SJCRH30 (cell line): ENCODE measurements around the gene SMG6. TPM values are rescaled to one million over a fixed set of nuclear protein-coding genes. Genes with fewer than 3 reads are reported as not detected.
A peak's percentile ranks its signal among the peaks of the same experiment; 100 is the strongest.
"Not testable (repeated sequence)": the region's sequence is repeated elsewhere in the genome, so short reads cannot be mapped to it uniquely, and the experiment has no call there.

Source experiments
- DNase-seq, 2 experiments: peaks; one replicate each; pipeline ENCODE4 v3.0.0-alpha.2; 2015 to 2020
- H3K27ac ChIP-seq: fragments of 250-450 bp; sonication (Bioruptor Pico); 2 replicates; pipeline ENCODE4 v1.5.1; 2020; ENCODE audit warnings: mild to moderate bottlenecking, moderate library complexity
- H3K27me3 ChIP-seq: fragments of 250-450 bp; sonication (Bioruptor Pico); 2 replicates; pipeline ENCODE4 v1.5.1; 2020; ENCODE audit warnings: mild to moderate bottlenecking, moderate library complexity
- H3K36me3 ChIP-seq: fragments of 250-450 bp; sonication (Bioruptor Pico); 2 replicates; pipeline ENCODE4 v1.5.1; 2020; ENCODE audit warnings: mild to moderate bottlenecking, moderate library complexity
- H3K4me1 ChIP-seq: fragments of 250-450 bp; sonication (Bioruptor Pico); 2 replicates; pipeline ENCODE4 v1.5.1; 2020; ENCODE audit warnings: mild to moderate bottlenecking, moderate library complexity
- H3K4me3 ChIP-seq: fragments of 250-450 bp; sonication (Bioruptor Pico); 2 replicates; pipeline ENCODE4 v1.5.1; 2020; ENCODE audit warnings: mild to moderate bottlenecking, moderate library complexity
- H3K9me3 ChIP-seq: fragments of 250-450 bp; sonication (Bioruptor Pico); replicated peaks from 2 replicates; pipeline ENCODE4 v1.5.1; 2020; ENCODE audit warnings: mild to moderate bottlenecking, moderate library complexity
- total RNA-seq: library from RNA; depleted of rRNA; stranded (reverse); fragments of >200 nt; shearing (Covaris generic); gene quantifications from 2 replicates; pipeline ENCODE4 v1.2.3, GENCODE V29; 2014

The SMG6 gene
- total RNA-seq, 1 experiment from 2014 or later, result 13.0 TPM

DNA sequence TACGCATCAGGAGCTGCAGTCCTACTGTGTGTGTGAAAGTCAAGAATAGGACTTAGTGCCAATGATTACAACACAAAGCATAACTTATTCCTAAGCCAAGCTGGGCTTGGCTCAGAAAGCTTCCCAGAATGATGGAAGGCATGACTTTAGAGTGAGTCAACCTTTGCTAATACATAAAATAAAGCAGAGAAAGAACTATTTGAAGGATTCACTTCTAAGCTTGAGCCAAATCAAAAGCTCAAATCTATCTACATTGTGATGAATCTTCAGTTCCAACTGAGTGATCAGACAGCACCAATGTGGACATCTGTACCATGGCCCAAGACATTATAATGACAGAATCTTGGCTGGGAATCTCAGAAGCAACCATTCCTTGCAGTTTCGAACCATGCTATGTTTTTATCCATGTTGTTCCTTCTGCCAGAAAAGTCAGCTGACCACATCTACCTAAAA, 41.4 kb downstream of the SMG6 start:
- no peaks in the 10 kb centered on the region for H3K27me3 ChIP-seq
- no peak overlapping the region for H3K27ac ChIP-seq
- no peaks in the 10 kb centered on the region for H3K36me3 ChIP-seq
- no peaks in the 10 kb centered on the region for H3K9me3 ChIP-seq
- H3K4me1 ChIP-seq, result no peaks in the 10 kb centered on the region
- DNase-seq, result no peak
- no peak overlapping the region for H3K4me3 ChIP-seq

DNA sequence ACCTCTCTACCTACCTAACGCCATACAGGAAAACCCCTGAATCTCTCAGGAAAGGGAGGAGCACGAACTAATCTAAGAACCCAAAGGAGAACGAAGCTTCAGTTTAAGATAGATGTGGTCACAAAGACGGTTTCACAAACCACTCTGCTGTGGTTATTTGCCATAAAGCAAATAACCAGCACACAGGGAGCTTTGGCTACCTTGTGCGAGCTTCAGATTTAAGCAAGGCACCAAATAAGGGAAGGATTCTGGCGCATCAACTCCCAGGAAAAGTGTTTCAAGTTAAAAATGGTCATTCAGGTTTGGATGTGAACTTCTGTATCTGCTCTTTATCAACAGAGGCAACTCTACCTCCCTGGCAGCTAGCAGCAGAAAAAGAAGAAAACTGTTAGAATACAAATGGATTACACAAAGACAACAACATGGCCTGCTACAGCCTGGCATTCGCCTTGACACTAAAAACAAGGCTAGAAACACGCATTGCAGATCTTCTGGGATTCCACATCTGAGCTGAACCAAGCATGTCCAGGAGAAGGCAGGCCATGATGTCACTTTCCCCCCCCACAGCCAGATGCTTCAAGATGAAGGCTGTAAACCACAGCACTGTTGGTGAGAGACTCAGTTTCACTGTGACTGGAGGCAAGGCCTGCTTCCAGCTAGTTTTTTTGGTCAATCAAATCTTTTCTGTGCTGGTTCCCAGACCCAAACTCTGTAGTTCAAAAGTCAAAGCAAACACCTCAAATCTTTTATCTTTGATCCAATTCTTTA, 43.6 kb downstream of the SMG6 start:
- H3K36me3 ChIP-seq, result no peaks in the 10 kb centered on the region
- peak in 1 of 2 experiments; percentile 3 for DNase-seq

DNA sequence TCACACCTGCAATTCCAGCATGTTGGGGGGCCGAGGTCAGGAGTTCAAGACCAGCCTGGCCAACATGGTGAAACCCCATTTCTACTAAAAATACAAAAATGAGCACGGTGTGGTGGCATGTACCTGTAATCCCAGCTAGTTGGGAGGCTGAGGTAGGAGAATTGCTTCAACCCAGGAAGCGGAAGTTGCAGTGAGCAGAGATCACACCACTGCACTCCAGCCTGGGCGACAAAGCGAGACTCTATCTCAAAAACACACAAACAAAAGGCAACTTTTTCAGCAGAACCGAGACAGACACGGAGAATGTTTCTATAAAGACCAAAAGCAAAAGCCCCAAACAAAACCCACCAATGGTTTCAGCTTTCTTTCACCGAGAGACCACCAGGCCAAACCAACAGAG, 44.8 kb downstream of the SMG6 start:
- not testable (repeated sequence) for DNase-seq, H3K4me3 ChIP-seq, H3K27ac ChIP-seq, H3K9me3 ChIP-seq, H3K4me1 ChIP-seq, H3K27me3 ChIP-seq, H3K36me3 ChIP-seq

More for the DNA sequence above, 43.6 kb downstream of the SMG6 start:
- Histone ChIP-seq H3K4me3 (no peak overlapping the region), H3K9me3 (no peaks in the 10 kb centered on the region), H3K27me3 (no peaks in the 10 kb centered on the region), H3K27ac (no peak overlapping the region), H3K4me1 (no peaks in the 10 kb centered on the region)

DNA sequence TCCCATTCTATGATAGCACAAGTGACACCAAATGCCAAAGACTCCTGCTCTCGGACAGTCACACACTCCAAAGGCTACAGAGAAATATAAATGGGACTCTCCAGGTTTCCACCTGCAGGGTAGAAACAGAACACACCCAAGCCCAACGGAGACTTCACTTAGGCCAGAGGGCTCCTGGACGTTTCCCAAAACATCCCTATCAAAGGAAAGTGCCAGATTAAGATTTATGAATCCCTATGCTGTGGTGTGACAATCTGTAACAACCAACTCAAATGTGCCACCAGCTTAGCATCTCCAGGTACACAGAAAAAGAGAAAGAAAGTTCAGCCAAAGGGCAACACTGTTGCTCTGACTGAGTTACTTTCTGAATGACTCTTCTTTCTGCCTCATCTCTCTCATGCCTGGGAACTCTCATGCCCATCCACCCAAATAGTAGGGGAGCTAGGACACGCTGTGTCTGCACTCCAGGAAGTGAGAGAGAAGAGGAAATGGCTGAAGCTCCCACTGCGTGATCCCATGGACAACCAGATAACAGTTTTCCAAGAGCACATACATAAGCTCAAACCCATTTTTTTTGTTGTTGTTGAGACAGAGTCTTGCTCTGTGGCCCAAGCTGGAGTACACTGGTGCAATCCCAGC, 49.7 kb downstream of the SMG6 start:
- no peak overlapping the region for H3K27ac ChIP-seq
- no peak for DNase-seq
- H3K27me3 ChIP-seq, result no peaks in the 10 kb centered on the region
- H3K36me3 ChIP-seq, result no peaks in the 10 kb centered on the region
- H3K4me3 ChIP-seq, result no peak overlapping the region
- no peaks in the 10 kb centered on the region for H3K4me1 ChIP-seq
- no peaks in the 10 kb centered on the region for H3K9me3 ChIP-seq

DNA sequence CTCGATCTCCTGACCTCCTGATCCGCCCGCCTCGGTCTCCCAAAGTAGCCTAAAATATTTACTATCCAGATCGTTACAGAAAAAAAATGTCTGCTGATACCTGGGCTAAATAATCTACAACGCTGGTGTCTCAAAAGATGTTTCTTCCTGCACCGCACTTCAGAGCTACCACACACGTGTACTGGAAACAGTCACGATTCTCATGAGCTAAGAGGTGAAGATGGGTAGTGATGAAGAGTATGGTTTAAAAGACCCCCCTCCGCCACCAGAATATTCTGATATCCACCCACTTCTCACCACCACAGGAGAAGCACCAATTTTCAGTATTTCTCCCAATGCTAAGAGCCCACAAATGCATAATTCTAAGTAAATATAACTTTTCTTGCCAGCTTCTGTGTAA, 50.2 kb downstream of the SMG6 start:
- no peaks in the 10 kb centered on the region for H3K36me3 ChIP-seq
- no peaks in the 10 kb centered on the region for H3K27me3 ChIP-seq
- no peaks in the 10 kb centered on the region for H3K9me3 ChIP-seq
- no peak overlapping the region for H3K4me3 ChIP-seq
- H3K4me1 ChIP-seq, result no peaks in the 10 kb centered on the region
- H3K27ac ChIP-seq, result no peak overlapping the region
- no peak for DNase-seq

DNA sequence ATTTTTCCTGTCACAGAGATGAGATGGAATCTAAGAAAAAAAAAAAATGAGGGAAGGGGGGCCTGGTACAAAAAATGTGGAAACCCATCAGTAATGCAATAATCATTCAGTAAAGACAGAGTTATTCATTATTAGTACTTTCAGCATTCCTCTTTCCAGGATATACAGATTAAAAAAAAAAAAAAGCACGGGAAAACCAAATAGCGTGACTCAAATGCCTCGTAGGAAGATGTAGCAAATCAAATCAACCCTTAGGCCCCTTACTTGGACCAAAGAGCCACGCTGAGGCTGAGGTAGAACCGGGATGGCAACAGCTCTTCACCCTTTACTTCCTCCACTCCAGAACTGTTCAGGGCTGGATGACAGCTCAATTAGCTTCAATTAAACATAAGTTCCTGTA, 52.5 kb downstream of the SMG6 start:
- Histone ChIP-seq H3K27me3 (no peaks in the 10 kb centered on the region), H3K27ac (no peak overlapping the region)
- DNase-seq, result no peak

DNA sequence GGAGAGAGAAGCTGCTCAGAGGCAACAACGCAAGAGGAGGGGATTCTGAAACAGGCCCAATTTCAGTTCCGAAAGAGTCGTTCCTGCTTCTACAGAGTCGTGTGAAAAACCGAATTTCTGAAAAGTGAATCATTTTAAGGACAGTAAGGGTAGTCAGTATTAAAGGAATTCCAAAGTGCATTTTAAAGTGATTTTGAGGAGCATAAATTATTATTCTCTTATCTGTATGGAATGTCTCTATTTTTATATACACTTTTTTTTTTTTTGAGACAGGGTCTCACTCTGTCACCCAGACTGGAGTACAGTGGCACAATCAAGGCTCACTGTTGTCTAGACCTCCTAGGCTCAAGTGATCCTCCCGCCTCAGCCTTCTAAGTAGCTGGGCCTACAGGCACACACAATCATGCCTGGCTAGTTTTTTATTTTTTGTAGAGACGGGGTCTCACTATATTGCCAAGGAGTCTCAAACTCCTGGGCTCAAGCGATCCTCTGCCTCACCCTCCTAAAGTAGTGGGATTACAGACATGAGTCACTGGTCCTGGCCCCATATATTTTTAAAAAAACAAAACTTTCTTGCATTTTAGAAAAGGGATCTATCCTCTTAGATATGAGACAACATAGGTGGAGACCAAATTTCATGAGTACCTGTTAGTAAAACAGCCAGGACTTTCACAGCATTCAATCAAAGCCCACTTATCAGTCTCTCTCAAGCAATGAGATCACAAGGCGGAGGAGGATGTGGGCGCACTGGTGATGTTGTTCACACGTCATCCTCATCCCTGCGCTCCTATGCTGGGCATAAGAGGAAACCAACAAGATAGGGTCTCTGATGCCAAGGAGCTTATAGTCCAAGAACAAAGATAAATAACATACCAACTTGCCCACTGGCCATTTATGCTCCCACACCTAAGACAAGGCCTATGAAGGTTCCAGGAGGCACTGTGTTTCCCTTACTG, 53.2 kb downstream of the SMG6 start:
- Histone ChIP-seq H3K27me3 (no peaks in the 10 kb centered on the region), H3K9me3 (no peaks in the 10 kb centered on the region), H3K27ac (no peak overlapping the region), H3K4me1 (no peaks in the 10 kb centered on the region), H3K36me3 (no peaks in the 10 kb centered on the region), H3K4me3 (no peak overlapping the region)
- no peak for DNase-seq

More for the DNA sequence above, 52.5 kb downstream of the SMG6 start:
- Histone ChIP-seq H3K4me1 (no peaks in the 10 kb centered on the region), H3K36me3 (no peaks in the 10 kb centered on the region), H3K4me3 (no peak overlapping the region), H3K9me3 (no peaks in the 10 kb centered on the region)

DNA sequence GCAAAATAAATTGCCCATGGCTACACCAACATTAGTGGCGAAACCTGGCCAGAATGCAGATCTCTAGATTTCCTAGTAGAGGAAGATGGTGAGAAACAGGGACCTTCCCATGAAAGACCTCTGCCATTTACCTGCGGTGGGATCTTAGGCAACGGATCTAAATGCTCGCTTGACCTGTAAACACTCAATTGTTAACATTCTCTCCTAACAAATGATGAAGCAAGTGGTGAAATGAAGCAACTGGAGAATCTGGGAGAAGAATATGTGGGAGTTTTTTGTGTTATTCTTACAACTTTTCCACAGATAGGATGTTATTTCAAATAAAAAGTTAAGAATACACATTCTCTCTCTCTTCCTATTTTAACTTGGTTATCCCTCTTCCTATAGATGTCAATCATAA, 56.6 kb downstream of the SMG6 start:
- no peaks in the 10 kb centered on the region for H3K27me3 ChIP-seq
- peaks cover 10% of the 10 kb centered on the region for H3K4me1 ChIP-seq
- H3K27ac ChIP-seq, result no peak overlapping the region
- H3K4me3 ChIP-seq, result no peak overlapping the region
- no peaks in the 10 kb centered on the region for H3K9me3 ChIP-seq
- H3K36me3 ChIP-seq, result no peaks in the 10 kb centered on the region
- no peak for DNase-seq

DNA sequence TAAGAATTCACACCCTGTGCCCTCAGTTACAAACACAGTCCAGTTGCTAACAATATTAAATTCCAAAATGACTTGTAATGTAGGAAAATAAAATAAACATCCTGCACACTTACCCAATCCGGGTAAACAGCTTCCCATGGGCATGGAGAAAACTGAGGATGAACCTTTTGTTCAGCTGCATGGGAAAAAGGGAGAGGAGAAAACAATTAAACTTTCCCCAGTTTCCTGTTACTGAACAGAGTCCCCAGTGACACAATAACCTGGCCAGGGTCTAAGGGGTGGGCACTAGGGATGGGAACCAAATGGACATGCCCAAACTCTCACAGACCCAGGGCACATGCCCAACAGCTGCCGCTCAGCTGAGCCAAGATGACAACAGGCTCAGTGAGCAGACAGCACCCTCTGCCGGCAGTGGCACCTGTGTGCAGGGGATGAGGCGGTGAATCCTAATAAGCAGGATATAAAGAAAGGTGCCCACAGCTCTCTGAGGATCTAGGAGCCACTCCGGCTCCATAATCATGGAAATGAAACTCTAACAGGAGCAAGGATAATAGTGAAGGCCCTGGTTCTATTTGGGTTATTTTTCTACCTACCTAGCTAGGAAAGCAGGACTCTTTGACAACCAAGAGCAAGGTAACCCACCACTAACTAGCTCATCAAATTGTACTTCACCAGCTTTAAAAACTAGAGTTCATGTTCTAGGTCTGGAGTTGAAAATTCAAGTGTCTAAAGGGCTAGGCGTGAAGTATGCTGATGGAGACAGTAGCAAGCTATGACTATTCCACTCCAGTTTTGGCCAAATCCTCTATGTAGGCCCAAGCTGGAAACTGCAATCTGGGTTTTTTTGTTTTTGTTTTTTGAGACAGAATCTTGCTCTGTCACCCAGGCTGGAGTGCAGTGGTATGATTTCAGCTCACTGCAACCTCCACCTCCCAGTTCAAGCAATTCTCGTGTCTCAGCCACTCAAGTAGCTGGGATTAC, 58.8 kb downstream of the SMG6 start:
- peaks cover 10% of the 10 kb centered on the region for H3K4me1 ChIP-seq
- H3K36me3 ChIP-seq, result no peaks in the 10 kb centered on the region
- DNase-seq, result peak; percentile 69 to 85
- no peak overlapping the region for H3K4me3 ChIP-seq
- H3K9me3 ChIP-seq, result no peaks in the 10 kb centered on the region
- H3K27me3 ChIP-seq, result no peaks in the 10 kb centered on the region
- no peak overlapping the region for H3K27ac ChIP-seq

DNA sequence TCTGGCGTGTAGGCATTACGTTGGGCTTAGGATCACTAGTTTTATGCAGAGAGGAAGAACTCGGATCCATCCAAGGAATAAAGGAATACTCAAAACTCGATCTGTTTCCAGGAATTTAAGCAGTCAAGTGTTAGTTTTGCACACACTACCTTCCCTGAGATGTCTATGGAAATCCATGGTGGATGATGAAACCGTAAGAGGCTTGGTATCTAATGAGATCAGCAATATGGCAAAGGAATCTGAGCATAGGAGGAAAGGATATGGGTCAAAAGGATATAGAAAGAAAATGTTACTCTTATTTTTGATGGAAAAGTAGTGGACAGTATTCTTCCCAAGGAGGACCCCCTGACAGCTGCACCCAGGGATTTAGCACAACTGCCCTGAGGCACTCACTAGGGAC, 59.6 kb downstream of the SMG6 start:
- Histone ChIP-seq H3K9me3 (no peaks in the 10 kb centered on the region), H3K4me3 (no peak overlapping the region)
- peak; percentile 27 to 46 for DNase-seq

DNA sequence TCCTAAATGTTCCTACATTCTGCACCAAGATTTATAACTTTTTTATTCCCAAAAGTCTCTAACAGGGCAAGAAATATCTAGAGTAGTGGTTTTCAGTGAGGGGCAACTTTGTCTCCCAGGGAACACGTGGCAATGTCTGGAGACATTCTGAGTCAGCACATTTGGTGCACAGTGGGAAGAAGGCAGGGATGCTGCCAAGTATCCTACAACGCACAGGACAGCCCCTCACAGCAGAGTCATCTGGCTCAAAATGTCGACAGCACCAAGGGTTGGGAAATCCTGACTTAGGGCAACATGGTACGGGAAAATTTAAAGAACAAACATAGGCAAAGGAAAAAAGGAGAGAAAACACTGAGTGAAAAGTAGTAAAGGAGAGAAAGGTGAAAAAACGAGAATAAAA, 61.8 kb downstream of the SMG6 start:
- no peaks in the 10 kb centered on the region for H3K9me3 ChIP-seq
- no peaks in the 10 kb centered on the region; the same call in 1 of the 2 replicates for H3K36me3 ChIP-seq
- H3K4me1 ChIP-seq, result peaks cover 10% of the 10 kb centered on the region
- no peak for DNase-seq
- H3K27me3 ChIP-seq, result no peaks in the 10 kb centered on the region
- H3K4me3 ChIP-seq, result no peak overlapping the region
- H3K27ac ChIP-seq, result no peak overlapping the region

More for the DNA sequence above, 59.6 kb downstream of the SMG6 start:
- no peaks in the 10 kb centered on the region for H3K36me3 ChIP-seq
- H3K27me3 ChIP-seq, result no peaks in the 10 kb centered on the region
- H3K27ac ChIP-seq, result no peak overlapping the region
- peaks cover 10% of the 10 kb centered on the region for H3K4me1 ChIP-seq

DNA sequence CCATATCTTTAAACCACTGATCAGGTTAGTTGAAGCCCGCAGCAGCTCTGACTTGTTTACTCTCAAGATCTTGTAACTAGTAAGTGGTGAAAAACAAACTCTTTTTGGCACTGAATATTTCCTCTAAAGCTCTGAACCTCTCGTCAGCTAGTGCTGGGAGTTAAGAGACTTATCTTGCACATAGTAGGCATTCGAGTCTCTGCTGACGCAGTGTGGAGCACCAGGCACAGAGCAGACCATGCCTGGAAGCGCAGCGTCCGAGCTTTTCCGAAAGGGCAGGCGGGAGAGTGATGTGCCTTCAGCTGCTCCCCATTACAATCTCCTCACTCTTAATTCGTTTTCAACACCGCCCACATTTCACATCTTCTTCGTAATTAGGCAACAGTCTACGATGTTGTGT, 63.0 kb downstream of the SMG6 start:
- Histone ChIP-seq H3K36me3 (no peaks in the 10 kb centered on the region; the same call in 1 of the 2 replicates), H3K27me3 (no peaks in the 10 kb centered on the region), H3K4me1 (peaks cover 10% of the 10 kb centered on the region), H3K9me3 (no peaks in the 10 kb centered on the region), H3K27ac (no peak overlapping the region), H3K4me3 (no peak overlapping the region)
- DNase-seq, result no peak

DNA sequence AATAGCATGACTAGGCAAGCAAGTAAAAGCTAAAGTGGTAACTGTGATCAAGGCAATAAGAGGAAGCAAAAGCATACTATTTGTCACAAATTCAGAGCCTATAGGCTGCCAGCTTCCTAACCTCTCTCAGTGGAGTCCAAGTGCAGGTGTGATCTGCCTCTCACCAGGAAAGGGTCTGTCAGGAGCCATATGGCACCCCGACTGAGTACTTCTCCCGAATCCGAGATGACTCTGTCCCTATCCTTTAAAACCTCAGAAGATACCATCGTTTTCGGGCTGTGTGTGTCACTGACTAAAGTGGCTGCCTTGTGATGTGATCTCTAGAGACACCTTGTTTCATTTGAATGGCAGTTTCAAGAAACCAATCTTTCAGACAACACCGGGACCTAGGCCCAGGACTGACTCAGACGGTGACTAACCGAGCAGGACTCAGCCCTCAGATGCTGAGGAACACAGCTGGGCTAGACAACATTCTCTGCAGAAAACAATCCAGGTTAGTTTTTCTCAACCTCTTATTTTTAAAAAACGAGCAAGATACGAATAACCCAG, 63.6 kb downstream of the SMG6 start:
- H3K36me3 ChIP-seq, result no peaks in the 10 kb centered on the region; the same call in 1 of the 2 replicates
- no peak overlapping the region for H3K27ac ChIP-seq
- no peak for DNase-seq
- no peaks in the 10 kb centered on the region for H3K27me3 ChIP-seq
- no peak overlapping the region for H3K4me3 ChIP-seq
- no peaks in the 10 kb centered on the region for H3K9me3 ChIP-seq
- peaks cover 10% of the 10 kb centered on the region for H3K4me1 ChIP-seq

DNA sequence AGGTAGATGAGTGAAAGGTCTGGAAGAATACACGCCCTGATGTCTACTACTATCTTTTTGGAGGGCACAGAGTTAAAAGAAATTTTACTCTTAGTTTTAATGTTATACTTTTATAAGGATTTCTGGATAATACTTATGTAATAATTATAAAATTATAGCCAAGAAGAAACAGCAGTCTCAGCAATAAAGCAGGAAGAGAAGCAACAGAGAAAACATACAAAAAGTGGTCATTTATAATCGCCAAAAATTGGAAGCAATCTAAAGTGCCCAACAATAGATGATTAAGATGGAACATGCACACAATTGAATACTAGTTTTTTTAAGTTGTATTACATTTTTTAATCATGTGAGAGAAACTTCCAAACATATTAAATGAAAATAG, 64.4 kb downstream of the SMG6 start:
- Histone ChIP-seq H3K27me3 (no peaks in the 10 kb centered on the region), H3K4me3 (no peak overlapping the region), H3K4me1 (peaks cover 3% of the 10 kb centered on the region), H3K36me3 (no peaks in the 10 kb centered on the region; the same call in 1 of the 2 replicates), H3K27ac (no peak overlapping the region), H3K9me3 (no peaks in the 10 kb centered on the region)
- no peak for DNase-seq
